MM.1S (cell line): ENCODE measurements around the gene SHROOM3.
A peak's percentile ranks its signal among the peaks of the same experiment; 100 is the strongest.

ENCODE experiments used
- DNase-seq: peaks from one replicate; pipeline ENCODE4 v3.0.0-alpha.2; 2015
- H2AFZ ChIP-seq: fragments of 300-600 bp; sonication (generic); 2 replicates; pipeline ENCODE4 v1.6.0; 2016; ENCODE audit warnings: antibody characterized with exemption, low read length
- H3F3A ChIP-seq: fragments of 300-600 bp; sonication (generic); 2 replicates; pipeline ENCODE4 v1.6.1; 2016; ENCODE audit warnings: mild to moderate bottlenecking, antibody characterized with exemption, low read length, moderate library complexity, mixed read lengths; ENCODE audit not compliant: insufficient read depth
- H3K27ac ChIP-seq: fragments of 300-600 bp; sonication (generic); 2 replicates; pipeline ENCODE4 v1.5.1; 2016; ENCODE audit warnings: mild to moderate bottlenecking, low read length
- H3K27me3 ChIP-seq: fragments of 300-600 bp; sonication (generic); replicated peaks from 2 replicates; pipeline ENCODE4 v1.6.0; 2016; ENCODE audit warnings: low read length; ENCODE audit not compliant: insufficient read depth
- H3K36me3 ChIP-seq: fragments of 300-600 bp; sonication (generic); replicated peaks from 2 replicates; pipeline ENCODE4 v1.6.1; 2016; ENCODE audit warnings: mild to moderate bottlenecking, low read length, mixed read lengths; ENCODE audit not compliant: insufficient read depth
- H3K4me1 ChIP-seq: fragments of 300-600 bp; sonication (generic); 2 replicates; pipeline ENCODE4 v1.6.1; 2016; ENCODE audit warnings: low read length, mixed read lengths
- H3K4me2 ChIP-seq: fragments of 300-600 bp; sonication (generic); 2 replicates; pipeline ENCODE4 v1.6.0; 2016; ENCODE audit warnings: low read depth, low read length
- H3K4me3 ChIP-seq: fragments of 300-600 bp; sonication (generic); 2 replicates; pipeline ENCODE4 v1.5.1; 2016; ENCODE audit warnings: low read length, mixed read lengths
- H3K79me2 ChIP-seq: fragments of 300-600 bp; sonication (generic); 2 replicates; pipeline ENCODE4 v1.6.1; 2016; ENCODE audit warnings: mixed run types, low read length, mixed read lengths
- H3K9ac ChIP-seq: fragments of 300-600 bp; sonication (generic); 2 replicates; pipeline ENCODE4 v1.6.1; 2016; ENCODE audit warnings: low read length, mixed read lengths
- H3K9me2 ChIP-seq: fragments of 300-600 bp; sonication (generic); replicated peaks from 2 replicates; pipeline ENCODE4 v1.6.1; 2016; ENCODE audit warnings: mild to moderate bottlenecking, low read length, mixed read lengths; ENCODE audit not compliant: insufficient read depth
- H3K9me3 ChIP-seq: fragments of 300-600 bp; sonication (generic); replicated peaks from 2 replicates; pipeline ENCODE4 v1.6.1; 2016; ENCODE audit warnings: mild to moderate bottlenecking, low read length, mixed read lengths; ENCODE audit not compliant: insufficient read depth
- H4K20me1 ChIP-seq: fragments of 300-600 bp; sonication (generic); 2 replicates; pipeline ENCODE4 v1.6.1; 2016; ENCODE audit warnings: mild to moderate bottlenecking, low read length, moderate library complexity, mixed read lengths; ENCODE audit not compliant: insufficient read depth
- EZH2 ChIP-seq: fragments of 300-600 bp; sonication (generic); optimal IDR thresholded peaks from 2 replicates; pipeline ENCODE3; 2017; ENCODE audit warnings: low read depth, mild to moderate bottlenecking, antibody characterized with exemption, low read length, mixed read lengths
- EZH2phosphoT487 ChIP-seq: fragments of 300-600 bp; sonication (generic); IDR thresholded peaks from 2 replicates; pipeline ENCODE4 v1.6.1; 2018; ENCODE audit warnings: antibody characterized with exemption, low read length
- TF ChIP-seq, protein P1 (sequence below): fragments of 300-600 bp; sonication (generic); IDR thresholded peaks from 2 replicates; pipeline ENCODE4 v1.5.1; 2016; ENCODE audit warnings: antibody characterized with exemption, low read length, mixed read lengths

The SHROOM3 gene

DNA sequence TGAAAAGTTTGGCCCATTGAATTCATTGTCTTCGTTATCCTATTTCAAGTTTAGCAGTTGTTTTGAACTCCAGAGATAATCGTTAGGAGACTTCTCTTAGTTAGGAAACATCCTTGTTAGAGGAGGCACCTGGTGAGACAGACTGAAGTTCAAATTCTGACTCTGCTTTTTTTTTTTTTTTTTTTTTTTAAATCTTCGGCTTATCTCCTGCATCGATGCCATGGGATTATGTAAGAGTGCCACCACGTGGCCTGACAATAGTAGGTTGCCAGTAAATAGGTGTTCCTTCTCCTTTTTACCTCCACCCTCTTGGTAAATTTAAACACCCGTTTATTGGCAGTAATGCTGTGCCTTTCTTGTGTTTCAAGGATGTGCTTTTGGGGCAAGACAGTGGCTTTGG, 313.6 kb downstream of the SHROOM3 start:
- Histone ChIP-seq H3F3A (no peaks in the 10 kb centered on the region), H3K27ac (no peak overlapping the region), H3K9me2 (no peaks in the 10 kb centered on the region), H3K4me2 (no peak overlapping the region), H3K79me2 (peaks cover 48% of the 10 kb centered on the region), H3K27me3 (no peaks in the 10 kb centered on the region), H2AFZ (no peak overlapping the region), H3K9ac (no peak overlapping the region), H3K9me3 (no peaks in the 10 kb centered on the region), H4K20me1 (no peaks in the 10 kb centered on the region), H3K36me3 (peaks cover 6% of the 10 kb centered on the region; the same call in 1 of the 2 replicates), H3K4me1 (no peaks in the 10 kb centered on the region), H3K4me3 (no peak overlapping the region)
- TF ChIP-seq EZH2phosphoT487: no peak
- no peak for TF ChIP-seq EZH2
- TF ChIP-seq, protein P1, sequence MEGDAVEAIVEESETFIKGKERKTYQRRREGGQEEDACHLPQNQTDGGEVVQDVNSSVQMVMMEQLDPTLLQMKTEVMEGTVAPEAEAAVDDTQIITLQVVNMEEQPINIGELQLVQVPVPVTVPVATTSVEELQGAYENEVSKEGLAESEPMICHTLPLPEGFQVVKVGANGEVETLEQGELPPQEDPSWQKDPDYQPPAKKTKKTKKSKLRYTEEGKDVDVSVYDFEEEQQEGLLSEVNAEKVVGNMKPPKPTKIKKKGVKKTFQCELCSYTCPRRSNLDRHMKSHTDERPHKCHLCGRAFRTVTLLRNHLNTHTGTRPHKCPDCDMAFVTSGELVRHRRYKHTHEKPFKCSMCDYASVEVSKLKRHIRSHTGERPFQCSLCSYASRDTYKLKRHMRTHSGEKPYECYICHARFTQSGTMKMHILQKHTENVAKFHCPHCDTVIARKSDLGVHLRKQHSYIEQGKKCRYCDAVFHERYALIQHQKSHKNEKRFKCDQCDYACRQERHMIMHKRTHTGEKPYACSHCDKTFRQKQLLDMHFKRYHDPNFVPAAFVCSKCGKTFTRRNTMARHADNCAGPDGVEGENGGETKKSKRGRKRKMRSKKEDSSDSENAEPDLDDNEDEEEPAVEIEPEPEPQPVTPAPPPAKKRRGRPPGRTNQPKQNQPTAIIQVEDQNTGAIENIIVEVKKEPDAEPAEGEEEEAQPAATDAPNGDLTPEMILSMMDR: peak; percentile 14; the same call in 1 of the 2 replicates
- peak; percentile 21 for DNase-seq

DNA sequence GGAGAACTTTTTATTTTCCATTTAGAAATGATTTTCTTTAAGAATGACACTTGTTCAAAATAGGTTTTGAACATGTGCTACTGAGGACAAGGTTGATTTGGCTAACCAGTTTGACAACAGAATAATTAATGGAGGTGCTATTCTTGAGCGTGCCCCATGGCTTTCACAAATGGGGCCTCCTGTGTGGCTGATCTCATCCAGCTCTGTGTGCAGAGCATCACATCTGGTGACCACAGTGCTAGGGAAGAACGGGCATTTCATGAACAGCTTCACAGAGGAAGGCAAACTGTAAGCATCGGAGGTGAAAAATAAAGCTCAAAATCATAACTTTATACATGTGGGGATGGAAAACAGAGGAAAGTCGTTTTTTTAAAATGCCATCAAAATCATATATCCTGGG, 314.3 kb downstream of the SHROOM3 start:
- Histone ChIP-seq H3K9ac (no peak overlapping the region), H3K4me3 (no peak overlapping the region), H3K9me3 (no peaks in the 10 kb centered on the region), H2AFZ (no peak overlapping the region), H3K4me1 (no peaks in the 10 kb centered on the region), H3K79me2 (peaks cover 41% of the 10 kb centered on the region), H3K36me3 (peaks cover 6% of the 10 kb centered on the region; the same call in 1 of the 2 replicates), H3K27ac (no peak overlapping the region), H4K20me1 (no peaks in the 10 kb centered on the region), H3K4me2 (no peak overlapping the region), H3K27me3 (no peaks in the 10 kb centered on the region), H3K9me2 (no peaks in the 10 kb centered on the region), H3F3A (no peaks in the 10 kb centered on the region)
- DNase-seq: no peak
- no peak for TF ChIP-seq EZH2phosphoT487
- TF ChIP-seq, protein P1: no peak
- TF ChIP-seq EZH2: no peak

DNA sequence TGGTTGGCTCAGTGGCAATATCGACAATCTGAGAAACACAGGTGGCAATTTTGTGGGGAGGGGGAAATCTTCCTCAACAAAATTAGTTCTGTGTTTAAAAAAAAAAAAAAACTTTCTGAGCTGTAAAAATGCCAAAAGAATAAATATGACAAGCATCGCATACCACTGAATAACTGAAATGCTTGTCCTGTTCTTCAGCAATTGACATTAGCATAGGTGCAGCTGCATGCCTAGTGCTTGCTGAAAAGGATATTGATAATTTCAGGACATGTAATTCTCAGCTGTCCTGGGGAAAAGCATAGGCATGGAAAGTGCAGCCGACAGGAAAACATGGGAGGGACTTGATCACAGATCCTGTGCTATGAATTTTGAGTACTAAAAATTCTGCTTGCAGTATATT, 315.7 kb downstream of the SHROOM3 start:
- no peak overlapping the region for H2AFZ ChIP-seq
- no peaks in the 10 kb centered on the region for H3K4me1 ChIP-seq
- H3K36me3 ChIP-seq: peaks cover 6% of the 10 kb centered on the region; the same call in 1 of the 2 replicates
- H3K79me2 ChIP-seq: peaks cover 29% of the 10 kb centered on the region
- no peaks in the 10 kb centered on the region for H3K9me3 ChIP-seq
- TF ChIP-seq, protein P1: no peak
- TF ChIP-seq EZH2phosphoT487 (no peak), EZH2 (no peak)
- no peak overlapping the region for H3K27ac ChIP-seq
- H3K4me2 ChIP-seq: no peak overlapping the region
- no peak for DNase-seq
- no peaks in the 10 kb centered on the region for H3K27me3 ChIP-seq
- H3K9me2 ChIP-seq: no peaks in the 10 kb centered on the region
- H3F3A ChIP-seq: no peaks in the 10 kb centered on the region
- no peak overlapping the region for H3K4me3 ChIP-seq
- no peak overlapping the region for H3K9ac ChIP-seq
- H4K20me1 ChIP-seq: no peaks in the 10 kb centered on the region
